Fibroblast of the conjunctiva (primary cell): Measurements from ENCODE around the gene NPY2R.

Source experiments
- DNase-seq: peaks from one replicate; pipeline ENCODE4 v3.0.0-alpha.2; 2010; ENCODE audit warnings: low read depth

NPY2R gene

GRCh38 chr4:155208258-155209054 lies at the start of gene NPY2R:
Gene NPY2R (plus strand): TSS chr4:155208636. CDS start chr4:155213940, 5,304 bp downstream.
- no peak for DNase-seq

- DNase-seq = no peak
Measured at GRCh38 chr4:155161357-155161756, 47.1 kb upstream of the NPY2R start.

- no peak for DNase-seq
Measured at GRCh38 chr4:155164718-155165117, 43.7 kb upstream of the NPY2R start.

GRCh38 chr4:155170569-155170968 lies 37.9 kb upstream of the NPY2R start:
- no peak for DNase-seq

DNA sequence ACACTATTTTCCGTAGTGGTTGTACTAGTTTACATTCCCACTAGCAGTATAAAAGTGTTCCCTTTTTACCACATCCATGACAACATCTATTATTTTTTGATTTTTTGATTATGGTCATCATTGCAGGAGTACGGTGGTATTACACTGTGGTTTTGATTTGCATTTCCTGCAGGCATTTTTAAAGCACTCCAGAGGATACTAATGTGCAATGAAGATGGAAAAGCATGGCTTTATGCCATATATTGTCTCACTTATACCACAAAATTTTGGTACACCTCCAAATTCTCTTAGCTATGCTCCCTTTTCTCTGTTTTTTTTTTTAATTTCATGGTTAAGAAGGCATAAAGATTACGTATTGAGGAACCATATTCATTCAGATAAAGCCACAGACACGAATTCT lies 35.1 kb upstream of the NPY2R start:
- no peak for DNase-seq

DNA sequence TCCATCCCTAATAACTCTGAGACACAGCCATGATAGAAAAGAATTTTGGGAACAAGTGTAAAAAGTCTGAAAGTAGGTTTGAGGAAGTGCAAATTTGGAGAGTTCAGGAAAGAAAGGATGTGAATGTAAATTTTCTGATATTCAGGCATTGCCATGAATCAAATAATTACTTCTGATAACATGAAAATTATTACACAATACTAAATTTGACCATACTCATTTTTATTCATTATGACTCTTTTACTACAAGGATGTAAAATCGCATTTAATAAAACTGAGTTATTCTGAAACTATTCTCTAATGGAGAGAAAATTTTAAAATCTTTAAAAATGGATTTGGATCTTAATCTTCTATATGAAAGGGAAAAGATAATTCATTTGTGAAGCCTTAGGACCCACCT lies 33.8 kb upstream of the NPY2R start:
- DNase-seq = no peak

GRCh38 chr4:155179216-155179615 lies 29.2 kb upstream of the NPY2R start:
- peak; percentile 31 for DNase-seq

GRCh38 chr4:155186972-155187371 lies 21.5 kb upstream of the NPY2R start:
- no peak for DNase-seq

- DNase-seq = no peak
Measured at GRCh38 chr4:155187989-155188388, 20.4 kb upstream of the NPY2R start.

DNA sequence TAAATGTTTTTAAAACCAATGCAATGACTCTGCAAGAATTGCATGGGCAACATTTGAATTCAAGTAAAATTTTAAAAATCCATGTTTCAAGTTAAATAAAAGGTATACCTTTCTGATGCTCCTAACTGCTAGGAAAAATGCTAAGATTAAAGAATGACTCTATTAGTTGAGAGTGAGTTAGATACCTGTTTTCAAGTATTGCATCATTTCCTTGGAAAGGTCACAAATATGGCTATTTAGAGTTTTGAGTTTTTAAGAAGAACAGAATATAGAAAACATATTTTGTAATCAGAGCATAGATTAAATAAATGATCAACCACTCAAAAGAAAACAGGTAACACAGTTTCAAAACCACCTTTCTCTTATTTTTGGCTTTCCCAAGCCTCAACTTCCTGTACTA lies 18.3 kb upstream of the NPY2R start:
- no peak for DNase-seq

DNA sequence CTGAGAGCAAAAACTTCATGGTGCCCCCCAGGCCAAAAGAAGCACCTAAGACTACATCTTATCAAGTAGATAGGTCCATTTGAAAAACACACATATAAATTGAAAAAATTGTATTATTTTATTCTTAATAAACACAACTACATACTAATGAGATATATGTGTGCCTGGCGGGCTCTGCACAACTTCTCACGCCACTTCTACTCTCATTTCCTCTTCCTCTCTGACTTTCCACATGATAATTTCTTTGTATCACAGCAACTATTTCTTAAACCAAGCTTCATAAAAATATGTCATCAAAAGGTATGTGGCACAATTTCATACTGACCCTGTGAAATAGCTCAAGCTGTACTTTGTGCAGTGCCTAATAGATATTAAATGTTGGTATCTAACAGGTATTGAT lies 10.7 kb upstream of the NPY2R start:
- DNase-seq = no peak

DNA sequence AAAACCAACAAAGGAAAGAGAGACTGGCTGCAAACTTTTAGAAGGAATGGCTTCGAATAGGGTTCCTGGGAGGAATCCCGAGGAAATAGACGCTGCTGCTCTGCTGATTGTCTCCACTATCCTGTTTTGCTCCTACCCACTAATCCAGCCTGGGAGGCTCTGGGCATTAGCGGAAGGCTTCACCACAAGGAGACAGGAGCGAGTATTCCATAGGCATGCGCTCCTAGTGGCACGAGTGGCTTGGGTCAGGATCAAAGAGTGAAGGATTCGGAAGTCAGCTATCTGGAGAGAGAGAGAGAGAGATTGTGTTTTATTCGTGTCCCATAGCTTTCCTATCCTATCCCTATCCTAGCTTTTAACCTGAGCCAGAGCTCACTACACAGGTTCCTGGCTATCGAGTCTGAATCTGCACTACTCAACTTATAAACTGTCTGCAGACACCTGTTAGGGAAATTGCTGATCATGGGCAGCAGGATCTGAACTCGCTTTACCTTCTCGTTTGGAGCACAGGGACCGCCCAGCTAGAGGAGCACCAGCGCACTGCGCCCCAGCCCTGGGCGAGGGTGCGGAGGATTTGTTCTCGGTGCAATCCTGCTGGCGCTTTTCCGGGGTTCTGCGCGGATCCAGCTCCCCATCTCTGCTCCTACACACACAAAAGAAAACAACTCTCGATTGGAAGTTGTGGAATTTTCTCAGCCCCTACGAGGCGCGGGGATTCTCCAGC lies 740 bp upstream of the NPY2R start:
- peak; percentile 4 for DNase-seq

DNA sequence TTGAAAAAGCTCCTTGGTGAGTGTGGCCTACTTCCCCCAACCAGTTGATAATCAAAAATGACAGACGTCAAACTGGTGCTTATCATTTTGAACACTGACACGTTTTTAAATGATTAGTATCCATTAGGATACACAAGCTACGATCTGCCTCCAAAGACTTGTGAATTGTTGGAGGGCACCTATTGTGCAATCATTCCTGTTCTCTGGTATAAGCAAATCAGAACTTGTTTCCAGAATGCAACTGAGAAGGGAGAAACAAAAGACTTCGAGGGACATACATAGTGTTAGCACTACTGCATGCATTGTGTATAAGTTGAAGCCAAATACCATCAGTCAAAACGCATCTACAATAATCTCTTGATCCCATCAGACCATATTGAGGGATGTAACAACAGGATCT lies 11.6 kb downstream of the NPY2R start:
- no peak for DNase-seq

DNA sequence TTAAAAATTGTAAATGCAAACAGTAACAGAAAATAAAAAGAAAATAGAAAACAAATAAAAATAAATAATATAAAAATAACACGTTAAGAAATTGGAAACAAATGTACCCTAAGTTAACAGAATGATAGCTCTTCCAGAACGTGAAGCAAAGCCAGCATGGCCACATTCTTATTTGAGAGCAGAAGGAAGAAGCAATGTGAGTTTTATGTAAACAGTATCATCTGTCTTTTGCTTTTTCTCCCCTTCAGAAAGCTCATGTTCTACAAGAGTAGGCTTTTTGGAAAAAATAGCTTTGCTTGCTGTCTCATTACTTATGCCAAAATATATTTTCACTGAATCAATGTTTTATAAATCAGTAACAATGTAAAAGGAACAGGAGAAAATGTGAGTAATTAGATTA lies 18.7 kb downstream of the NPY2R start:
- no peak for DNase-seq

GRCh38 chr4:155228713-155229112 lies 20.3 kb downstream of the NPY2R start:
- no peak for DNase-seq

DNA sequence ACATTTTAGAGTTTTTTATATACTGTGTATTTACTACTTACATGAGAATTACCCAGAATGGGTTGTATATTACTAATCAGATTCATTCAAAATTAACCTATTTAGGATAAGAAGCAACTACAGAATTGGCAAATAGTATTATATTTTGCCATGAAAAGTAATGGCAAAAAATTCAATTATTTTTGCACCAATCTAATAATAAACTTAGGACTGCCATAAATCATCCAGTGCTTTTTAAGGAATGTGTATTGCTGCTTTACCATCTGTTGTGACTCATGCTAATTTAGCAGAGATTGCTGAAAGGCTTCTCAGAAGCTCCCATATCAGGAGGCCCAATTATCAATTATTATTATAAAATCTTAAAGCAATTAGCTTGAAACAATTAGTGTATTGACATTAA lies 24.0 kb downstream of the NPY2R start:
- DNase-seq = no peak

GRCh38 chr4:155234206-155234605 lies 25.8 kb downstream of the NPY2R start:
- DNase-seq = no peak

GRCh38 chr4:155237567-155237966 lies 29.1 kb downstream of the NPY2R start:
- no peak for DNase-seq

DNA sequence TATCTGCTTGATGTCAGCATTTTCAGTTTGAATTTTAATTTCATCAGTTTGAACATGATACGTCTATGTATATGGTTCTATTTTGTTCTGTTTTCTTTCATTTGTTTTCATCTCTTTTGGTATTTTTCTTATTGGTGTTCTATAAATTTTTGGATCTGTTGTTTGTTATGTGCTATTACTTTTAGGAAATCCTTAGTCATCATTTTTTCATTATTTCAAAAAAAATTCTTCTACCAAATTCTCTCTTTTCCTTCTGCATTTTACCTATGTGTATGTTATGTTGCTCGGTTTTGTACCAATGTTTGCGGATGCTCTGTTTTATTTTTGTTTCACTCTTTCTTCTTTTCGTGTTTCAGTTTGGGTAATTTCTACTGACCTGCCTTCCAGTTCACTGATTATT lies 32.8 kb downstream of the NPY2R start:
- no peak for DNase-seq

GRCh38 chr4:155241664-155242063 lies 33.2 kb downstream of the NPY2R start:
- no peak for DNase-seq

- DNase-seq = no peak
Measured at GRCh38 chr4:155245105-155245504, 36.7 kb downstream of the NPY2R start.

DNA sequence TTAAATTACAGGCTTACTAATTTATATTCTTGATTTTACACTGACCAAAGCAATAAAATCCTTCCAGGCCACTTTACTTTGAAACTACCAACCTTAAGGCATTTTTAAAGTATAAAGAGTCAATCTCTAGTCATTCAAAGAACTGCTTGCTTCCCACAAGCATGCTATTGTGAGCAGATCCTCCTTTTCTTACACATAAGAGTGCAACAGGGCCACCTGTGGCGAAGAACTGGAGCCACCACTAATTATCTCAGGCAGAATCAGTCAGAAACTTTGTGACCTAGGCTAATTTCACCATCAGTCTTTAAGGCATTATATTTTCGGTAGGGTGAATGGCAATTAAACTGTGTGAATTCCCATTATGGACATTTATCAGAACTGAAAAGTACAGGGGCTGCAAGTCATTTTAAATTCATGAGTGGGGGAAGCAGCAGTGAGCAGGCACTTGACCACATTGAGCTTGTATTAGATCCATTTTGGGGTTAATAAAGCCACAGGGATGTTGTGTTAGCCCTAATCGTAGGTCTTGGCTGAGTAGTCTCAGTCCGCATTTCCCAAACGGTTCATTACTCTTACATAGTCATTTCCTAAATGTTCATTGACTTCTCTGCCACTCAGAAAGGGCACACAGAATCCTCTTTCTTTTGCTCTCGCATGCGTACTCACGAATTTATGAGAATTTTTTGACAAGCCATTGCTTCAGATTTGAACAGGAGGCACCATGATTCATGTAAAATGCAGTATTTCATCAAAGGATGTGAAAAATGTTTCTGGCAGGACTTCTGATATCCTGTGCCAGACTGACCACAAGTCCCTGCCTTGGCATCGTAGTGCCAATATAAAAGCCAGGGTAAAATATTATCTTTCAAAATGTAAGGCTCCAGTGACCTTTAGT lies 39.8 kb downstream of the NPY2R start:
- no peak for DNase-seq
